ENCODE results near the gene SPATS2L.

- no peak for TF ChIP-seq POLR2A (IDR thresholded peaks at IDR 0.05; ENCODE audit: low read depth, low read length)
- no peak for TF ChIP-seq POLR2AphosphoS5 (IDR thresholded peaks at IDR 0.05; ENCODE audit: low read depth, low read length)
- no peak for TF ChIP-seq TAF1 (IDR thresholded peaks at IDR 0.05; ENCODE audit: low read depth, low read length)
- TF ChIP-seq SPI1 (IDR thresholded peaks at IDR 0.05; ENCODE audit: low read depth, low read length), result no peak
Observed at GRCh38 chr2:200360364-200360763, 53.9 kb downstream of the SPATS2L start.

All from GM12891 (cell line).